GM23338 (cell line): ENCODE data around the gene ARL4A. TPM values are rescaled to one million over a fixed set of nuclear protein-coding genes. Genes with fewer than 3 reads are reported as not detected.
A peak's percentile ranks its signal among the peaks of the same experiment; 100 is the strongest.

Source experiments
- ATAC-seq: fragments of 200-7000 bp; cut with Tn5 transposase; 3 replicates; pipeline ENCODE4 v1.9.1; 2020
- DNase-seq: peaks from one replicate; pipeline ENCODE4 v3.0.0-alpha.2; 2015; ENCODE audit warnings: low spot score
- H2AFZ ChIP-seq: fragments of 200-600 bp; sonication (generic); 2 replicates; pipeline ENCODE4 v1.8.0; 2016; ENCODE audit warnings: antibody characterized with exemption, mild to moderate bottlenecking, moderate library complexity
- H3F3A ChIP-seq: fragments of 200-600 bp; sonication (generic); replicated peaks from 2 replicates; pipeline ENCODE4 v1.8.0; 2017; ENCODE audit warnings: antibody characterized with exemption, mixed run types, low read depth
- H3K27ac ChIP-seq: fragments of 200-600 bp; sonication (generic); 2 replicates; pipeline ENCODE4 v1.6.1; 2016; ENCODE audit warnings: low read depth
- H3K27me3 ChIP-seq: fragments of 200-600 bp; sonication (generic); 2 replicates; pipeline ENCODE4 v1.8.0; 2016; ENCODE audit warnings: mild to moderate bottlenecking, mixed run types, moderate library complexity; ENCODE audit not compliant: insufficient read depth
- H3K36me3 ChIP-seq: fragments of 200-600 bp; sonication (generic); 2 replicates; pipeline ENCODE4 v1.8.0; 2016; ENCODE audit warnings: mild to moderate bottlenecking; ENCODE audit not compliant: insufficient read depth
- H3K4me1 ChIP-seq: fragments of 200-600 bp; sonication (generic); 2 replicates; pipeline ENCODE4 v1.8.0; 2016; ENCODE audit warnings: mild to moderate bottlenecking, moderate library complexity; ENCODE audit not compliant: insufficient read depth
- H3K4me2 ChIP-seq: fragments of 200-600 bp; sonication (generic); 2 replicates; pipeline ENCODE4 v1.7.1; 2017; ENCODE audit warnings: mixed run types
- H3K4me3 ChIP-seq: fragments of 200-600 bp; sonication (generic); 2 replicates; pipeline ENCODE4 v1.6.1; 2016; ENCODE audit warnings: mixed run types
- H3K79me2 ChIP-seq: fragments of 200-600 bp; sonication (generic); replicated peaks from 2 replicates; pipeline ENCODE4 v1.8.0; 2017; ENCODE audit warnings: mild to moderate bottlenecking; ENCODE audit not compliant: insufficient read depth
- H3K9me2 ChIP-seq: fragments of 200-600 bp; sonication (generic); 2 replicates; pipeline ENCODE4 v1.8.0; 2017; ENCODE audit not compliant: insufficient read depth
- H4K20me1 ChIP-seq: fragments of 200-600 bp; sonication (generic); replicated peaks from 2 replicates; pipeline ENCODE4 v1.8.0; 2017; ENCODE audit warnings: mild to moderate bottlenecking; ENCODE audit not compliant: insufficient read depth
- H3K27ac Mint-ChIP-seq: 2 replicates; pipeline ENCODE4 v1.8.0; 2020; ENCODE audit warnings: inconsistent platforms, mild to moderate bottlenecking, moderate library complexity, mixed read lengths
- H3K27me3 Mint-ChIP-seq: 3 replicates; pipeline ENCODE4 v1.8.0; 2022; ENCODE audit warnings: low read depth, mild to moderate bottlenecking, moderate library complexity, mixed read lengths, inconsistent platforms; ENCODE audit not compliant: insufficient read depth, poor library complexity
- H3K36me3 Mint-ChIP-seq: 3 replicates; pipeline ENCODE4 v1.8.0; 2021; ENCODE audit warnings: low read depth, mild to moderate bottlenecking, inconsistent platforms, moderate library complexity, mixed read lengths
- H3K4me1 Mint-ChIP-seq: 3 replicates; pipeline ENCODE4 v1.8.0; 2020; ENCODE audit warnings: mild to moderate bottlenecking, inconsistent platforms, mixed read lengths
- H3K4me3 Mint-ChIP-seq: 3 replicates; pipeline ENCODE4 v1.8.0; 2021; ENCODE audit warnings: moderate library complexity, mild to moderate bottlenecking, inconsistent platforms, mixed read lengths
- H3K9me3 Mint-ChIP-seq: 3 replicates; pipeline ENCODE4 v1.8.0; 2020; ENCODE audit warnings: moderate library complexity, mild to moderate bottlenecking, inconsistent platforms, mixed read lengths
- CREB1 ChIP-seq: fragments of 250-450 bp; sonication (Bioruptor Pico); IDR thresholded peaks from 2 replicates; pipeline ENCODE4 v1.5.0; 2020; ENCODE audit warnings: low read depth, mild to moderate bottlenecking, moderate library complexity
- CTCF ChIP-seq, 2 experiments: fragments of 200-600 bp in 1 of 2; sonication (generic) in 1 of 2; conservative IDR thresholded peaks; 2 replicates each; pipeline versions ENCODE4 v1.5.1 to v1.6.1; 2016 to 2017; ENCODE audit warnings: antibody characterized with exemption in 2 of 2, low read depth in 2 of 2, mild to moderate bottlenecking in 2 of 2, moderate library complexity in 1 of 2
- EZH2 ChIP-seq: fragments of 200-600 bp; sonication (generic); IDR thresholded peaks from one replicate; pipeline ENCODE4 v1.8.0; 2017; ENCODE audit warnings: antibody characterized with exemption, mild to moderate bottlenecking, low read depth; ENCODE audit not compliant: unreplicated experiment
- STAT1 ChIP-seq: IDR thresholded peaks from one replicate; pipeline ENCODE4 v1.6.1; 2016; ENCODE audit warnings: antibody characterized with exemption; ENCODE audit not compliant: unreplicated experiment
- ZNF114 ChIP-seq: fragments of 250-450 bp; sonication (Bioruptor Pico); IDR thresholded peaks from 2 replicates; pipeline ENCODE4 v1.5.0; 2020; ENCODE audit warnings: mild to moderate bottlenecking, moderate library complexity
- ZNF331 ChIP-seq: fragments of 250-450 bp; sonication (Bioruptor Pico); IDR thresholded peaks from 2 replicates; pipeline ENCODE4 v1.5.0; 2020; ENCODE audit warnings: low read depth, mild to moderate bottlenecking, moderate library complexity
- ZNF462 ChIP-seq: fragments of 250-450 bp; sonication (Bioruptor Pico); IDR thresholded peaks from 2 replicates; pipeline ENCODE4 v1.5.0; 2020; ENCODE audit warnings: mild to moderate bottlenecking, moderate library complexity
- polyA plus RNA-seq: library from polyadenylated mRNA; unstranded; fragments of >200 nt; fragmentation: Nextera tagmentation; extraction: Ambion mirVana; gene quantifications from 2 replicates; pipeline ENCODE4 v1.2.1, GENCODE V29; 2016
- total RNA-seq: library from RNA; depleted of rRNA; stranded (reverse); fragments of >200 nt; shearing (Covaris generic); gene quantifications from 2 replicates; pipeline ENCODE4 v1.2.3, GENCODE V29; 2014

Gene ARL4A
- total and polyA plus RNA-seq, 2 experiments from 2014 or later: 48.9 to 82.5 TPM

GRCh38 chr7:12706900-12707536, 19.6 kb downstream of the ARL4A start:
- H3K36me3 ChIP-seq: no peaks in the 10 kb centered on the region
- no peaks in the 10 kb centered on the region for H3K27me3 ChIP-seq
- DNase-seq (no peak), ATAC-seq (no peak)
- no peaks in the 10 kb centered on the region for H3F3A ChIP-seq
- peaks cover 6% of the 10 kb centered on the region; the same call in 1 of the 2 replicates for H3K4me1 ChIP-seq
- TF ChIP-seq ZNF114 (CRISPR knock-in tag) (no peak), CTCF (conservative IDR thresholded peaks at IDR 0.05; ENCODE audit: low read depth in 2 of 2) (no peak), EZH2 (no peak), ZNF462 (no peak), STAT1 (no peak), CREB1 (CRISPR knock-in tag) (no peak), ZNF331 (CRISPR knock-in tag) (no peak)
- H3K4me3 ChIP-seq: no peak overlapping the region
- Mint-ChIP-seq H3K4me1 (peaks cover 7% of the 10 kb centered on the region), H3K36me3 (peaks cover 9% of the 10 kb centered on the region; the same call in 2 of the 3 replicates), H3K4me3 (no peak overlapping the region), H3K9me3 (peaks cover 7% of the 10 kb centered on the region; the same call in 1 of the 3 replicates), H3K27me3 (no peaks in the 10 kb centered on the region), H3K27ac (peak overlapping the region; percentile 4; the same call in 1 of the 2 replicates)
- peak overlapping the region; percentile 13; the same call in 1 of the 2 replicates for H3K27ac ChIP-seq
- H3K4me2 ChIP-seq: no peak overlapping the region
- H3K9me2 ChIP-seq: no peaks in the 10 kb centered on the region
- H2AFZ ChIP-seq: no peak overlapping the region
- H4K20me1 ChIP-seq: no peaks in the 10 kb centered on the region
- H3K79me2 ChIP-seq: no peaks in the 10 kb centered on the region
